DOHH2 (cell line): ENCODE data around the gene HOTAIR.

Experiments
- H3F3A ChIP-seq: fragments of 200-600 bp; sonication (generic), shearing (Covaris generic); 2 replicates; pipeline ENCODE4 v1.6.0; 2016; ENCODE audit warnings: antibody characterized with exemption, mild to moderate bottlenecking; ENCODE audit not compliant: control insufficient read depth, insufficient read depth
- H3K27ac ChIP-seq: fragments of 200-600 bp; sonication (generic); 2 replicates; pipeline ENCODE4 v1.5.1; 2014; ENCODE audit warnings: low read depth, mild to moderate bottlenecking, low read length, moderate library complexity
- H3K27me3 ChIP-seq: fragments of 200-600 bp; sonication (generic); 2 replicates; pipeline ENCODE4 v1.6.1; 2014; ENCODE audit warnings: mild to moderate bottlenecking, low read length, mixed read lengths; ENCODE audit not compliant: control insufficient read depth
- H3K36me3 ChIP-seq: fragments of 200-600 bp; sonication (generic); 2 replicates; pipeline ENCODE4 v1.6.1; 2014; ENCODE audit warnings: mild to moderate bottlenecking, low read length, moderate library complexity, mixed read lengths; ENCODE audit not compliant: control insufficient read depth
- H3K4me1 ChIP-seq: fragments of 200-600 bp; sonication (generic); 2 replicates; pipeline ENCODE4 v1.6.1; 2014; ENCODE audit warnings: mild to moderate bottlenecking, low read length, mixed read lengths; ENCODE audit not compliant: control insufficient read depth
- H3K4me2 ChIP-seq: fragments of 200-600 bp; sonication (generic); 2 replicates; pipeline ENCODE4 v1.6.0; 2014; ENCODE audit warnings: mild to moderate bottlenecking, low read length, moderate library complexity
- H3K4me3 ChIP-seq: fragments of 200-600 bp; sonication (generic); 2 replicates; pipeline ENCODE4 v1.5.1; 2014; ENCODE audit warnings: mild to moderate bottlenecking, low read length, mixed read lengths
- H3K79me2 ChIP-seq: fragments of 200-600 bp; sonication (generic); 2 replicates; pipeline ENCODE4 v1.6.1; 2014; ENCODE audit warnings: mild to moderate bottlenecking, low read length, mixed read lengths; ENCODE audit not compliant: control insufficient read depth
- H3K9me2 ChIP-seq: fragments of 200-600 bp; sonication (generic); replicated peaks from 2 replicates; pipeline ENCODE4 v1.6.1; 2014; ENCODE audit warnings: mild to moderate bottlenecking, low read length, mixed read lengths; ENCODE audit not compliant: control insufficient read depth
- H3K9me3 ChIP-seq: fragments of 200-600 bp; sonication (generic); 2 replicates; pipeline ENCODE4 v1.6.1; 2014; ENCODE audit warnings: antibody characterized with exemption, low read length, mixed read lengths; ENCODE audit not compliant: control insufficient read depth, insufficient read depth
- H4K20me1 ChIP-seq: fragments of 200-600 bp; sonication (generic); 2 replicates; pipeline ENCODE4 v1.6.0; 2014; ENCODE audit warnings: low read depth, mild to moderate bottlenecking, antibody characterized with exemption, low read length, moderate library complexity; ENCODE audit not compliant: control insufficient read depth, insufficient read depth
- EZH2phosphoT487 ChIP-seq: fragments of 200-600 bp; sonication (generic); IDR thresholded peaks from 2 replicates; pipeline ENCODE4 v1.6.1; 2017; ENCODE audit warnings: borderline replicate concordance, mild to moderate bottlenecking, antibody characterized with exemption, low read length, moderate library complexity, mixed read lengths
- TF ChIP-seq, protein P1 (sequence below): fragments of 200-600 bp; sonication (generic); IDR thresholded peaks from one replicate; pipeline ENCODE4 v1.5.1; 2014; ENCODE audit warnings: antibody characterized with exemption, mild to moderate bottlenecking, low read depth, low read length; ENCODE audit not compliant: poor library complexity, severe bottlenecking

HOTAIR gene

DNA sequence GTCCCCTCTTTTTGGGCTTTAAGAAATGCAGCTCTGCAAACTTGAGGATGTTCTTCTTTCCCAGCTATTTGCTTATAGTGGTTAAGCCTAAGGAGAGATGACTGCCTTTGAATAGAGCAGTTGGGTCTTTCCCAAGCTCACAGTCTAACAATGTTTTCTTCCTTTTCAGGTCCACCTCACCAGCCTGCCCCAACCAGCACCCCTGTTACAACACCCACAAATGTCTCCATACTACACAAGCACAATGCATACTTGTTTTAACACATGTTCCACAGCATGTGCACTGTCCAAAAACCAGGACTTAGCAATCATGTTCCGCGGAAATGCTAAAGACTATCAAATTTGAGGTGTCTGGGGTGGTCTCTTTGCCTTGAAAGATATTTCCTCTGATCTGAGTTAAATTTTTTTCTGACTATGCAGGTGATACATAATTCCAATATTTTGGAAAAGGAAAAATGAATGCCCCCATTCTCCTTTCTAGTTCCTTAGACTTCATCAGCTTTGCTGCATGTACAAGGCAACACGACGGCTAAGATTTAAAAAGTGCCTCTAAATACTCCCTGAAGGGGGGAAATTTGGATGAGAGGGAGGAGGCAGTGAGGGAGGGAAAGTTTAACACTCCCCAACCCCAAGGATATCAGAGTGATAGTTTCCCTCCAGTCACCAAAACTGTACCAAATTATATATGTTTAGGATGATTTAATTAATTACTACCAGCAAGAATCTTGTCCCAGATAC, 42.7 kb downstream of the HOTAIR start:
- Histone ChIP-seq H4K20me1 (no peaks in the 10 kb centered on the region), H3K27ac (no peak overlapping the region), H3K27me3 (peaks cover 80% of the 10 kb centered on the region), H3K4me1 (peaks cover 6% of the 10 kb centered on the region), H3K4me3 (no peak overlapping the region), H3F3A (no peaks in the 10 kb centered on the region), H3K4me2 (no peak overlapping the region), H3K9me2 (no peaks in the 10 kb centered on the region), H3K9me3 (no peaks in the 10 kb centered on the region), H3K79me2 (no peaks in the 10 kb centered on the region), H3K36me3 (no peaks in the 10 kb centered on the region)
- TF ChIP-seq, protein P1, sequence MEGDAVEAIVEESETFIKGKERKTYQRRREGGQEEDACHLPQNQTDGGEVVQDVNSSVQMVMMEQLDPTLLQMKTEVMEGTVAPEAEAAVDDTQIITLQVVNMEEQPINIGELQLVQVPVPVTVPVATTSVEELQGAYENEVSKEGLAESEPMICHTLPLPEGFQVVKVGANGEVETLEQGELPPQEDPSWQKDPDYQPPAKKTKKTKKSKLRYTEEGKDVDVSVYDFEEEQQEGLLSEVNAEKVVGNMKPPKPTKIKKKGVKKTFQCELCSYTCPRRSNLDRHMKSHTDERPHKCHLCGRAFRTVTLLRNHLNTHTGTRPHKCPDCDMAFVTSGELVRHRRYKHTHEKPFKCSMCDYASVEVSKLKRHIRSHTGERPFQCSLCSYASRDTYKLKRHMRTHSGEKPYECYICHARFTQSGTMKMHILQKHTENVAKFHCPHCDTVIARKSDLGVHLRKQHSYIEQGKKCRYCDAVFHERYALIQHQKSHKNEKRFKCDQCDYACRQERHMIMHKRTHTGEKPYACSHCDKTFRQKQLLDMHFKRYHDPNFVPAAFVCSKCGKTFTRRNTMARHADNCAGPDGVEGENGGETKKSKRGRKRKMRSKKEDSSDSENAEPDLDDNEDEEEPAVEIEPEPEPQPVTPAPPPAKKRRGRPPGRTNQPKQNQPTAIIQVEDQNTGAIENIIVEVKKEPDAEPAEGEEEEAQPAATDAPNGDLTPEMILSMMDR: no peak
- no peak for TF ChIP-seq EZH2phosphoT487

DNA sequence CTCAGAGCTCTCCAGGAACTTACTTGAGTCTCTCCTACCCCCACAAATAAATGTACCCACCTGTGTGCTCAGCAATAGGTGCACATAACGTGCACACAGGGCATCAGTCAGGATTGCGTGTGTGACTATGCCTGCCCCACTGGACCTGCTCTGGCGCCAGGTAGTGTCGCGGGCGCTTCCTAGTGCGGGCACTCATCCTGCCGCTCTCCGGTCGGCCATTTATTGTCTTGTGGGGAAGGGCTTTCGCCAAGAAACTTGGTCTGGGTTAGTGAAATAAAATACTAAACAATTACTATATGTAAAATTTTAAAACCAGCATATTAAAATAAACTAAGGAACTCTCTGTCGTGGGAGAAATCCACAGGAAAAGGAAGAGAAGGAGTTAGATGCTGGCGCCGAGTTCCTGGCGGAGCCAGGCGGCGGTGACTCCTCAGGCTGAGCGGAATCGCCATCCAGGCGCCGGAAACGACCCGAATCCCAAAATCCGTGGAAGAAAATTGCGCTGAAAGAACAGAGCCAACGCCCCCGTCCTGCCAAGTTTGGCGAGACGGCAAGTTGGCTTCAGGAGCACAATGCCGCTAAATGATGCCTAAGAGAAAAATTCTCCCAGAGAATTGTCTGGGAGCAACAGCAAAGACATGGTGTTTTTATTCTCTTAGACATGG, 44.0 kb downstream of the HOTAIR start:
- Histone ChIP-seq H3K4me2 (no peak overlapping the region), H3K4me1 (peaks cover 6% of the 10 kb centered on the region), H3K9me3 (no peaks in the 10 kb centered on the region), H4K20me1 (no peaks in the 10 kb centered on the region), H3K79me2 (no peaks in the 10 kb centered on the region), H3K27ac (no peak overlapping the region), H3K36me3 (no peaks in the 10 kb centered on the region), H3K9me2 (no peaks in the 10 kb centered on the region), H3K4me3 (no peak overlapping the region), H3F3A (no peaks in the 10 kb centered on the region), H3K27me3 (peaks cover 77% of the 10 kb centered on the region)
- TF ChIP-seq EZH2phosphoT487: no peak
- TF ChIP-seq, protein P1: no peak

DNA sequence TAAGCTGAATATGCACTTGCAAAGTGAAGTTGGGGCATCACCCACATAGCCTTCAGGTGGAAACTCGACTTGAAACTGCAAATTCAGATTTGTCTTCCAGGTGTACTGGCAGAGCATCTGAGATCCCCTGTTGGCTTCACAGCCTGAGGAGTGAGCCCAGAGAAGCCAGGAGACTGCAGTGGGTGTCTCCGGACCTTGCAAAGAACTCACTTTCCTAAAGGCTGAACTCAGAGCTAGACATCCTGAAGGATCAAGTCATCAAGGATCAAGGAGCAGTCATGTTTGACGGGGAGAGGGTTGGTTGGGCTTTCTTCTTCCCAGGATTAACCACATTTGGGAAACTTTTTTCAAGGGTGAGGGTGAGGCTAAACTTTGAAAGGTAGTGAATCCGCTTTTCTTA, 45.2 kb downstream of the HOTAIR start:
- no peaks in the 10 kb centered on the region for H3K9me3 ChIP-seq
- no peaks in the 10 kb centered on the region for H4K20me1 ChIP-seq
- no peaks in the 10 kb centered on the region for H3K4me1 ChIP-seq
- H3K4me2 ChIP-seq: no peak overlapping the region
- peaks cover 74% of the 10 kb centered on the region for H3K27me3 ChIP-seq
- H3K36me3 ChIP-seq: no peaks in the 10 kb centered on the region
- no peak overlapping the region for H3K27ac ChIP-seq
- no peak overlapping the region for H3K4me3 ChIP-seq
- TF ChIP-seq, protein P1: no peak
- TF ChIP-seq EZH2phosphoT487: no peak
- H3F3A ChIP-seq: no peaks in the 10 kb centered on the region
- H3K79me2 ChIP-seq: no peaks in the 10 kb centered on the region
- H3K9me2 ChIP-seq: no peaks in the 10 kb centered on the region
